HG03280 (cell line): ENCODE results near the gene DNER.

Source experiments
- ATAC-seq: cut with Tn5 transposase; IDR thresholded peaks from one replicate; pipeline ENCODE4 v1.9.1; 2021; ENCODE audit warnings: mild to moderate bottlenecking, moderate library complexity; ENCODE audit not compliant: unreplicated experiment

The DNER gene

DNA sequence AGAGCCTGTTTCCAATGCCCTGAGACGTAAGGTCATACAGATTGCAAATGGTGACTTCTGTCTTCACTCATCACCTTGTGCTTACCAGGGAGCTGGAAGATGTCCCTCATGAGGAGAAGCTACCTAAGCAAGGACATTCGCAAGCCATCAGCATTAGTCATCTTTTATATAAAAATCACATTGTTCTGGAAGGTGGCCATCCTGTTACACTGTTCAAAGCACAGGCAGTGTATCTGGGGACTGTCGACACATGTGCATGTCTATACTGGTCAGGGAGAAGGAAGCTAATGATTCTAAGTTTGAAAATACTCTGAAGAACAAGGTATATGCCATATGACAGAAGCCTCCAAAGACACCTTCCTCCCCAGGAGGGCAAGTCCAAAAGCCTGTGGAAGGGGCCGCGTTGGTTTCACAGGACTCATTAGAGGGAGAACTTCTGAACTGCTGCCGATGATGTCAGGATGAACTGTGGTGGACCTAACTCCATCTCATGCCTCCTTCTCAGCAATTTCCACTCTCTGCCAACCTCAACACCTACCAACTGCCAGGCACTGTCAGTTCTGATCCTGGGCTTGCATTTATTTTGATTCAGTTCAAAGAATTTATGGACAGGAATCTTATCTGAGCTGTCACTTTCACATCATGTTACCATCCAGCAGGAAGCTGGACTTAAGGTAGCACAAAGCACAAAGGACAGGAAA lies 39.4 kb downstream of the DNER start:
- ATAC-seq = no peak

DNA sequence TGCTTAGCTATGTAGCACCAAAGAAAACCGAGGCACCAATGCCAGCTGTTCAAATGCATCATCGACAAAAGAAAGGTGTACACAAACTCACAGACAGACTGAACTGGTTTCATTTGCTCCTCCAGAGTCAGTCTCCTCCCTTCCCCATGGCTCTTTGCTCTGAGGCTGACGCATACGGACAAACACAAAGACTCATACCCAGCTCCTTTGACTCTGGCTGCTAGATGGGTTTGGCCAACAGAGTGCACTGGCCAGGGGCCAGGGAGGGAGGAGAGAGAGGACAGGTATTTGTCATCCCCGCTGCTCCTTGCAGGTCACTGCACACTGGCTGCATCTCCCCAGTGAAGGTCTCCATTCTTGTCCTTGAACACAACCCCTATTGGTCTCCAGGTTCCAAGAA lies 40.7 kb downstream of the DNER start:
- no peak for ATAC-seq

DNA sequence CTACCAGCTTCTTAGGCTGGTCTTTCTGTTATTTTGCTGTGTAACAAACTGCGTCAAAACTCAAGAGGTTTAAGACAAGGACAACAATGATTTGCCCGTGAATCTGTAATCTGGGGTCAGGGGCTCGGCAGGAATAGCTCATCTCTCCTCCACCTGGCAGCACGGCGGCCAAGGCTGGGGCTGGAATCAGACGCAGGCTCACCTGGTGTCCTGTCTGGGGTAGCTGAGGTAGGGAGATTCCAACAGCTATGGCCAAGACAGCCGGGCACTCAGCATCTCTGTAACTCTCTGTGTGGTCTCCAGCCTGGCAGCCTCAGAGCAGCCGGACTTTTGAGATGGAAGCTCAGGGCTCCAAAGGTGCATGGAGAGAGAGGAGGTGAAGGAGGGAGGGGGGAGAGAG lies 42.3 kb downstream of the DNER start:
- no peak for ATAC-seq

DNA sequence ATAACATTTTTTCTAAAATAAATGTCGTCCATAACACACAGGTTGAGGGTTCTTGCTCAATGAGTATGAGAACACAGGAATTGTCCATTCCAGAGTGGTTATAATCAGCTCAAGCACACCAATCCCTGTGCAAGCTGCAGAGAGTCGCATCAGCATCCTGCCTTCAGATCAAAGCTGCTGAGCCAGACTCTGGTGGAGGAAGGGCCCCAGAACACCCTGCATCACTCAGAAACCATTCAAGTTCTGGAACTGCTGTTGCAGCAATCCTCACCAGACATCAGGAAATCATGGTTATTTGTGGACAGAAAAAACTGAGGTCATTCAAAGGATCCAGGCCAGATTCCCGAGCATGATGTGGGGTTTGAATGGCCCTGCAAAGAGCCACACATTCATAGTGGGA lies 44.5 kb downstream of the DNER start:
- ATAC-seq = no peak

DNA sequence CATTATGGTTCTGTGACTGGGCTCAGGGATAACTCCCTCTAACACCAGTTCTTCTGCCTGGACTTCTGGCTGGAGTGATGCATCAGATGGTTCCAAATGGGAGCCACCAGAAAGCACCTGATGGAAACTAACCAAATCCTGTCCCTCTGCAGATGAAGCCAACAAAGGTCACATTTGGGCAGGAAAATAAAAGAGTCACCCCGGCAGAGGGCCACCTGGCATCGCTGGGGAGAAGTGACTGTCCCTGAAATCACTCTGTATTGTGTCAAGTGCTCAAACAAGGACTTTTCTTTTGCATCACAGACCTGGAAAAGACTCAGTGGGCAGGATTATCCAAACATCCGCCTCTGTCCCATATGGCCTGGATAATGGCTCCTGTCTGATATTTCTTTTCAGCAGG lies 47.5 kb downstream of the DNER start:
- no peak for ATAC-seq

DNA sequence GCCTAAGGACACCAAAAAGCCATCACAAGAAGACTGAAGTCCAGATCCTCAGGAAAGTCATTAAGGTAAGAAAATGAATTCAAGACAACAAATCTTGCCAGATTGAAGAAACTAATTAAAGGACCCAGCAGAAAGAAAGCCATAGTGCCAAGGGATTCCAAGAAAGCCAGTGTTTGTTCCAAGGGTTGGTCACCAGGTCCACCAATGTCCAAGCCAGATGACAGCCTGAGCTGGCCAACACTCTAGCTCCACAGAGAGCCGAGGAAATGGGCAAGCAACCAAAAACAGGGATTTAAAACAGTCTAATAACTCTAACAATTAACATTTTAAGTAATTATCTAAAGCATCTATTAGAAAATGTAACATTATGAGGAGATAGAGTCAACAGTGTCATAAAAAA lies 49.2 kb downstream of the DNER start:
- ATAC-seq = no peak

DNA sequence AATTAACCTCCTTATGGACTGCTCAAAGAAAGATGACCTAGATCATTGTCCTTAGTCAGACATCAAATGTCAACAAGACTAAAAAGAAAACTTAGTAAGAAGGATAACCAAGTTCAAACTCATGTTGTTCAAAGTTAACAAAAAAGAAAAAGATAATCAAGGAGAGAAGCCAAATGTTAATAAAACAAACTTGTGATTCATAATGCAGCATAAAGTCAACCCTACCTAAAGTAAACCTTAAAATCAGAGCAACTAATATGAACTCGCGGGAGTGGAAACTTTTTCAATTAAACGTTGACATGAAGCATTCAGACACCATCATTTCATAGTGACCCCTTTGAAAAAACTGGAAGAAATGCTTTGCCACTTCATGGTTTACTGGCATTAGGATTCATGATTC lies 52.9 kb downstream of the DNER start:
- no peak for ATAC-seq

DNA sequence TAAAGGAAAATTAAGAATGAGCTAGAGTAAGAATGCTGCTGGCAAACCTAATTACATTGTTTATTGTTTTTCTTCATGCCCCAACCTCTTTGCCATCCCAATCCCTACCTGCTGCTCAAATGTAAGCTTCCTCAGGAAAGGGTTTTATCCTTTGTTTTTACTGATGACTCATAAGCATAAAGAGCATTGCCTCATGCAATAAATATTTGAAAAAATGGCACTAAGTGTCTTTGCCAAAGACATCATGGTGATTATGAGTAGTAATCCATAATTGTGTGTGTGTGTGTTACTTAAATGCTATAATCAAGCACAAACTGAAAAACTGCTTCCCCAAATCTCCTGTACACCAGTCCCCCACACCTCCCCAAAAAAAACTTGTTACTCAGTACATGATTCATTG lies 53.4 kb downstream of the DNER start:
- no peak for ATAC-seq

DNA sequence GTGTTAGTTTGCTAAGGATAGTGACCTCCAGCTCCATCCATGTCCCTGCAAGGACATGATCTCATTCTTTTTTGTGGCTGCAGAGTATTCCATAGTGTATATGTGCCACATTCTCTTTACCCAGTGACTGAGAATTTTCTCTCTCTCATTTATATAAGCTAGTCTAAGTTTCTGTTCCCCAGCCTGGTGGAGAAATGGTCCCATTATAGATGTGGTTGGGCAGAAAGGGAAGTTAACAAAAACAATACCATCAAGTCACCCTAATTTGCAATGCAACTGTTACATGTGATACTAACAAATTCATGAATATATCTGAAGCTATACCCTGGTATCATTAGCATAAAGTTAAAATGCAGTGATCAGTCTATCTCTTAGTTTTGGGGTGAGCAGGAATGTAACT lies 54.0 kb downstream of the DNER start:
- ATAC-seq = no peak

DNA sequence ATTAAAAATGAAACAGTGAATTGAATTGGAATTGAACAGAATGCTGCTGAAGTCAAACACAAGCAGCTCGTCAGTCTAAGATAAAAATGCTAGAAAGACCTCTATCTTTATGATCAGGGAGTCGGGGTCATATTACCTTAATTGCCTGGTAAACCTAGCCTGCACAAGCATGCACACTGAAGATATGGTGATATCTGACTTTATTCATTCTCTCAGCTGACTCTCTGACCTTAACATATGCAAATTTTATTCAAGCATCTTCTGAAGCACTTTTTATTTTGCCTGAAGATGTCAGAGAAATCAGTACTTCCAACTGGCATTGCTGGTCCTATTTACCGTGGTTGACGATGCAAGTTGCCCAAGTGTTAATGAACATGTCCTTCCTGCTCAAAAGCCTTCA lies 56.4 kb downstream of the DNER start:
- no peak for ATAC-seq

DNA sequence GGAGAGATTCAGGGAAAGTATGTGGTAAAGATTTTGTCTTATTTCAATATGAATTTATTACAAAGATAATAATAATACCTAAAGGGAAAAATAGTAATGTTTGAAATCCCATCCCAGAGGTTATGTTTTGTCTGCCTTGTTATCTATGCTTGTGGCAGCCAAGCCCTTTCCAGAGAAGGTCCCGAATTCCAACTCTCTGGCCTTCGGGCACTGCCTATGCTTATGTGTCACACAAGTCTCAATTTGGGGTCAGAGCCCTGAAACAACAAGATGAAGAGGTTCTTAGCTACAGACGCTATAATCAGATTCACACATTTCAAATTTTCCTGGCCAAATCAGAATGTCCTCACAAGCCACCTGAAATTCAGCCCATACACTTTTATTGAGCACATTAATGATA lies 59.9 kb downstream of the DNER start:
- ATAC-seq = no peak

DNA sequence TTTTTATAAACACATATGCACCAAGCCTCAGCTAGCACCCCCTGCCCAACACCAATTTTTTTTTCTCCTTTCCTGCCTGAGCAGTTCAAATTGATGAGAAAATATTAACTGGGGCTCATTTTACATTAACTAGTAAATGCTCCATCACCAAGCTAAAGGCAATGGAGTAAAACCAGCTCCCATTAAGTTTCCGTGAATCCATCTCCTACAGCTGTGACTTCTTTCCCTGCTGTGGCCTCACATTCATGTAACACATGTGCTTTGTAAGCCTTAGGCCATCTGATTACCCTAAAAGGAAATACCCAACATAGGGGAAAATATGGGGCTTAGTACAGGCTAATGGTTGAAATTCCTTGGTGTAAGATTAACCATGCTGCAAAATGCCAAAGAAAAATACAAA lies 60.8 kb downstream of the DNER start:
- no peak for ATAC-seq

DNA sequence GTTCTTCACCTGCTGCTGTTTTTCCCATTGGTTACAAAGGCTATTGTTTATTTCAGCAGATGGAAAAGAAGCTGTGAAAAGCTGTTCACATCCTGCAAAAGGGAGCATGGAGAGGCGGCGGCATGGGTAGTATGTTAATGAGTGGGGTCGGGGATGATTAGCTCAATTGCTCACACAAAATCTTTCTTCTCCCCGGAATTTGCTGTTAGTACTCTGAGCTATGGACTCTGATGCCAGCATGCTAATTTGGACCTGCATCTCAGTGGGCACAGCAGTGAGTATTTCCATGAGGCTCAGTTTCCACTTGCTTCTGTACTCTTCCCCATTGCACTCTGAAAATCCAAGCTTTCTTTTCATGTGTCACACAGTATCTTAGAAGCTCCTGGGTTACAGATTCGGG lies 61.6 kb downstream of the DNER start:
- ATAC-seq = no peak

DNA sequence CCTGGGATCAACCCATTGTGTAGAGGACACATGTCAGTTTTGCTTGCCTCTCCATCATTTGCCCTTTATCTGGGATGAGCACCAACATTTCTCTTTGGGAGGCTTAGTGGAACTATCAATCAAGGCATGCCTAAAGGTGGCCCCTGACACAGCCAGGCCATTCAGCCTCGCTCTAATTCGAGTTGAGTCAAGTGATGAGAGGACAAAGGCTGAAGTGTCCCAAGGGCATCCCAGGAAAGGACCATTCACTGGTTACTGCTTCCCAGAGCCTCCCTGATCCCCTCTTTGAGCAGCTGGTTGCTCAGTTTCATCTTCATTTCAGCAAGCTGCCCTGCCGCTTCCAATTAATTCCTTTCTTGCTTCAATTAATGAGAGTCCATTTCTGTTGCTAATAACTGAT lies 63.5 kb downstream of the DNER start:
- no peak for ATAC-seq

DNA sequence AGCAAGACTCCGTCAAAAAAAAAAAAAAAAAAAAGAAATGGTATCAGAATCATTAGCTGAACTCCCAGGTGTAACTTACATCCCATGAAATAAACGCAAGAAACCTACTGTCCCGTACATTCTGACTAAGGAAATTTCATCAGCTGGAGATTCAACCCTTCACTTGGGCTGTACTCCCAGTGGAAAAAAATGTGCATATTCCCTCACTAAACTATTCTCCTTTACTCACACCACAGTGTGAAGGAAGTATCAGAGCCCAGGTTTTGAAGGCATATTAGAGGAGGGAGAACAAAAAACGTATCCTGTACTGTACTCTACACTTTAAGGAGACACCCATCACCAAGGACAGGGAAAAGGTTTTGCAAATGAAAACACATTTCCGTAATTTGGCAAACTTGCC lies 64.3 kb downstream of the DNER start:
- ATAC-seq = no peak

DNA sequence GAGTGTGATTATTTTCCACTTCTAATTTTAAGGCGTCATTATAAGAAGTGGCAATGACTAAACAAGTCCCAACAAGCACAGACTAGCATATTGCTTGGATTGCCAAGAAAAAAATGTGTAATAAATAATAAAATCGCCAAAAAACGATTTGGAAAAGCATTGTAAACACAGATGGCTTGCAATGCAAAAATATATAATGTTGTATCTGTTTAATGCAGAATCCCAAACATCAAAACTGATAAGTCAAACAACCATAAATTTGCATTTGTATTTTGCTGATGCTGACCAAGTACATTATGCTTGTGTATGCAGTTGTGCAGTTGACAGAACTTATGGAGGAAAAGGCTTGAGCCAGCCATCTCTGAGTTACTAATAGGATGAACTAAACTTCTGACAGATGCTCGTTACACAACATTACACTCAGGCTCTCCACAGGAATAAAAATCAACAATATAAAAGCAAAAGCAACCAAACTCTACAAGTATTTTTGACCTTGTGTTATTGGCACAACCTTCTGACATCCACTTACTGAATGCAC lies 68.1 kb downstream of the DNER start:
- no peak for ATAC-seq

DNA sequence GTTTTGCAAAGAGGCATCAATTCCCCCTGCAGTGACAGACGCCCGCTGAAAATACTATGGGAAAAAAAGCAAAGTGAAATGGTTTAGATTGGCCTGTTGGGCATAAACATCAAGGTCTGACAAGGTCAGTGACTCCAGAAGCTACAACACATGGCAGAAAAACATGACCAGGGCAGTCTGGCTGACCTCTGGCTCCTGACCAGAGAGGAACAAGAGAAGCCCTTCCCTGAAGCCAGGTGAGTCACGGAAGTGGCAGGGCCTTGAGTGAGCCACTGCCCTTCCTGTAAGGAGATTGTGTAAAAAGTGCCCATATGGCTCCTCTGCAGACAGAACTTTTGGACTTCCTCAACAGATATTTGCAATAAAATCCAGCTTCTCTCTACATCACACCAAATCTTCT lies 72.0 kb downstream of the DNER start:
- ATAC-seq = no peak

DNA sequence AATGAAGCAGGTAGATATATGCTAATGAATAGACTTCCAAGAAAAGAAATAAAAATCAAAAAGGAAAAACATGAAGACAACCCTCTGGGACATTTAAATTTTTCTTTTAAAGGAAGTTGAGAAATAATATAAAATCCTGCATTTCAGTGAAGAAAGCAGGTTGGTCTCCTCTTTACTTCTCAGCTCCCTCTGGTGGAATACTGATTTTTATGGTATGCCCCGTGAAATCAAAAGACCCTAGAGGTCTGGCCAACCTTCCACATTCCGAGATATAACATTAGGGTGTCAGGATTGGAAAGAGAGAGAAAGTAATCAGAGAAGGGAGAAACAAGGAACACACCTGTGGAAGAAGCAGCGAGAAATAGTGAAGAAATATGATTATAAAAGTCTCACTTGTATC lies 72.7 kb downstream of the DNER start:
- ATAC-seq = no peak

DNA sequence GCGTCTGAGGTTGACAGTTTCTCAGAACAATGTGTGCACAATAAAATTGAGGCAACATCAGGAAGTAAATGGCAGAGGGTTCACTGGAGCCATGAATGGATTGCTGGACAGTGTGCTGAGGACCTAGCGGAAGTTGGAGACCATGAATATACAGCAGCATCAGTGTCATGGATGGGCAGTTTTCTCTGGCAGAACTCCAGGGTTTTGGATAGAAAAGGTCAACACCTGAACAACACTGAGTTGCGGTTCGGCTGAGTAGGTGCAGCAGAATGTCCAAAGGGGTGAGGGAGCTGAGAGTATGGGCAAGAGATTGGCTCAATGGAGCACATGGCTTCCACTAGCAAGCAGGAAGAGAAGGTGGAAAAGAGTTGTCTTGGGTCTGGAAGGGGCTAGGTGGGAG lies 73.7 kb downstream of the DNER start:
- no peak for ATAC-seq

DNA sequence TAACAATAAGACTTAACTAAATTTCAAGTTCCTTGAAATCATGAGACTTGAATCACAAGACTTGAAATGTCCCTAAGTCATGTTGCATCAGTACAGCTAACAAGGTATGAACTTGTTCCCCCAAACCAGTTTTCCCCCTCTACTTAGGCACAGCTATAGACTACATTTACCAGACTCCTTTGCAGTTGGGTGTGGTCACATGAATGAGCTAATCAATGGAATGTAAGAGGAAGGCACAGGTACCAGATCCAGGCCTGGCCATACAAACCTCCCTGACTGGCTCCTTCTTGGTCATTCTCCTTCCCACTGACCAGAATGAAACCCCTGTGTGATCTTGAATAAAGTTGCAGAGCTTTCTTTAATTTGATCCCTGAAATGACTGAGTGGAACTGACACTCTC lies 77.8 kb downstream of the DNER start:
- ATAC-seq = no peak

DNA sequence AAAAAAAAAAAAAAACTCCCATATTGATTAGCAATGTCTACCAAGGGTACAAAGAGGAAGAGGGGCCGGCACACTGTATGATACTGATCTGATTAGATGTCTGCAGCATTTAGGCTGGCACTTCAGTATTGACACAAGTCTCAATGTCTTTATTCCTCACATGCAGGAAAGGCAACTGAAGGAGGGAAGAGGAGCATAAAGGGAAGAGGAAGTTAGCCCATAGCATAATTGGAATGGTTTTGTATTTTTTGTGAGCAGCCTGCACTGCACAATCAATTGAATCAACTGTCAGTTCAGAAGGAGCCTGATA lies 79.0 kb downstream of the DNER start:
- no peak for ATAC-seq

DNA sequence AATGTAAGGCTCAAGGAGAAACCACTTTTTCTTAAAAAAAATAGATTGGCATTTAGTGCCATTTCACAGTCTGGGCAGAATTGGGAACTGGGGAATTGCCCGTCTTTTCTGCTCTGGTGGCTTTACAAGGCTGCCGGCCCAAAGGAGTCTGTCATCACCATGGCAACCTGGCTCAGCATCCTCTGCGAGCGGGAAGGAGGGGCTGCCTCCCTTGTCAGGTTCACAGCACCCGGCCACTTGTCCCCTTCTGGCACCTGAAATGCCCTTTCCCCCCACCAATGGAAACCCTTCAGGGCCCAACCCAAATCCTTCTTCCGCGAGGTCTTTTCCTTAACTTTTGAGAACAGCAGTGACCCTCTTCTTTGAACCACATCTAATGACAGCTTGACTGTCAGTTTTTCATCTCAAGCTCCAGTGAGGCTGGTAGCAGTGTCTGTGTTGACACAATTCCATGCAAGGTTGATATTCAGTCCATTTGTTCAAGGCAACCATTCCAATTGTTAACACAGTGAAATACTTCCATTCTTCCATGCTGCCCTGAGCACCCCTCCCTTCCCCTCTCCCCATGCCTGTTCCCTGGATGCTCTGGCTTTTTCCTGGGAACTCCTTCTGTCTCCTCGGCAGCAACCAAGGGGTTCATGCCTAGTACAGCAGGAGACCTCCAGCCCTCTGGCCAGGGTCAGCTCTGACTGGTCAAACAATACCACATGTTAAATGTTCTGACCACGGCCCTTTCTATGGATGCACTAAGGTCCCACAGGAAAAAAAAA lies 79.6 kb downstream of the DNER start:
- ATAC-seq = no peak

DNA sequence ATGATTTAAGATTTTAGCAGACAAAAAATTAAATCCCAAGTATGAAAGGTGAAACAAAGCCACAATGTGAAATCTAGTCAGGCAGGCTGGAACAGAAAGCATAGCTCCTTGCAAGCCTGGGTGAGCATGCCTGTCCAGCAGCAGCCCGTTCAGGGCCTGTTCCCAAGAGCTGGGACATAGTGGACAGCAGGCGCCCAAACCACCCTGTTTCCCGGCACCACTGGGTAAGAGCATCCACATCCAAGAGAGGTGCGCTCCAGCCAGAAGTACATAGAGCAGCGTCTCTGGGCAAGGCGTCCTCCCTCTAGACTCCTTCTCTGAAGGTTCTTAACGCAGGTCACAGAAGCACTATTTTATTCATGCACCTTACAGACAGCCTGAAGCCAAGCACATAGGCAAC lies 80.8 kb downstream of the DNER start:
- no peak for ATAC-seq
